Adrenal gland (tissue), 5 donors: ENCODE data around the gene PACS1.

ENCODE experiments used
- CTCF ChIP-seq, 6 experiments: fragments of 450-650 bp in 4 of 6; fragments of 200-600 bp in 2 of 6; sonication (generic) in 1 of 6; IDR thresholded peaks; 1 replicate in 5 of 6; 2 replicates in 1 of 6; pipeline versions ENCODE4 v1.5.1 to v1.8.0; 2016 to 2021; ENCODE audit warnings: antibody characterized with exemption in 6 of 6, mild to moderate bottlenecking in 2 of 6, moderate library complexity in 1 of 6
- POLR2A ChIP-seq, 2 donors: fragments of 450-650 bp; IDR thresholded peaks; one replicate each; pipeline ENCODE4 v1.6.1; 2017; ENCODE audit warnings: antibody characterized with exemption in 2 of 2, mild to moderate bottlenecking in 2 of 2, moderate library complexity in 1 of 2
- donor health status: DM: no; HTN: no; CAD: no.

GRCh38 chr11:66184728-66185127 lies 114.7 kb downstream of the PACS1 start:
- TF ChIP-seq POLR2A (IDR thresholded peaks at IDR 0.05) = no peak
- TF ChIP-seq CTCF (IDR thresholded peaks at IDR 0.05) = no peak
